MM.1S (cell line): ENCODE measurements around the gene CFHR5.
"Not testable (repeated sequence)": the region's sequence is repeated elsewhere in the genome, so short reads cannot be mapped to it uniquely, and the experiment has no call there.

ENCODE experiments used
- DNase-seq: peaks from one replicate; pipeline ENCODE4 v3.0.0-alpha.2; 2015
- H2AFZ ChIP-seq: fragments of 300-600 bp; sonication (generic); 2 replicates; pipeline ENCODE4 v1.6.0; 2016; ENCODE audit warnings: antibody characterized with exemption, low read length
- H3F3A ChIP-seq: fragments of 300-600 bp; sonication (generic); 2 replicates; pipeline ENCODE4 v1.6.1; 2016; ENCODE audit warnings: mild to moderate bottlenecking, antibody characterized with exemption, low read length, moderate library complexity, mixed read lengths; ENCODE audit not compliant: insufficient read depth
- H3K27ac ChIP-seq: fragments of 300-600 bp; sonication (generic); 2 replicates; pipeline ENCODE4 v1.5.1; 2016; ENCODE audit warnings: mild to moderate bottlenecking, low read length
- H3K27me3 ChIP-seq: fragments of 300-600 bp; sonication (generic); replicated peaks from 2 replicates; pipeline ENCODE4 v1.6.0; 2016; ENCODE audit warnings: low read length; ENCODE audit not compliant: insufficient read depth
- H3K36me3 ChIP-seq: fragments of 300-600 bp; sonication (generic); replicated peaks from 2 replicates; pipeline ENCODE4 v1.6.1; 2016; ENCODE audit warnings: mild to moderate bottlenecking, low read length, mixed read lengths; ENCODE audit not compliant: insufficient read depth
- H3K4me1 ChIP-seq: fragments of 300-600 bp; sonication (generic); 2 replicates; pipeline ENCODE4 v1.6.1; 2016; ENCODE audit warnings: low read length, mixed read lengths
- H3K4me2 ChIP-seq: fragments of 300-600 bp; sonication (generic); 2 replicates; pipeline ENCODE4 v1.6.0; 2016; ENCODE audit warnings: low read depth, low read length
- H3K4me3 ChIP-seq: fragments of 300-600 bp; sonication (generic); 2 replicates; pipeline ENCODE4 v1.5.1; 2016; ENCODE audit warnings: low read length, mixed read lengths
- H3K79me2 ChIP-seq: fragments of 300-600 bp; sonication (generic); 2 replicates; pipeline ENCODE4 v1.6.1; 2016; ENCODE audit warnings: mixed run types, low read length, mixed read lengths
- H3K9ac ChIP-seq: fragments of 300-600 bp; sonication (generic); 2 replicates; pipeline ENCODE4 v1.6.1; 2016; ENCODE audit warnings: low read length, mixed read lengths
- H3K9me2 ChIP-seq: fragments of 300-600 bp; sonication (generic); replicated peaks from 2 replicates; pipeline ENCODE4 v1.6.1; 2016; ENCODE audit warnings: mild to moderate bottlenecking, low read length, mixed read lengths; ENCODE audit not compliant: insufficient read depth
- H3K9me3 ChIP-seq: fragments of 300-600 bp; sonication (generic); replicated peaks from 2 replicates; pipeline ENCODE4 v1.6.1; 2016; ENCODE audit warnings: mild to moderate bottlenecking, low read length, mixed read lengths; ENCODE audit not compliant: insufficient read depth
- H4K20me1 ChIP-seq: fragments of 300-600 bp; sonication (generic); 2 replicates; pipeline ENCODE4 v1.6.1; 2016; ENCODE audit warnings: mild to moderate bottlenecking, low read length, moderate library complexity, mixed read lengths; ENCODE audit not compliant: insufficient read depth
- EZH2 ChIP-seq: fragments of 300-600 bp; sonication (generic); optimal IDR thresholded peaks from 2 replicates; pipeline ENCODE3; 2017; ENCODE audit warnings: low read depth, mild to moderate bottlenecking, antibody characterized with exemption, low read length, mixed read lengths
- EZH2phosphoT487 ChIP-seq: fragments of 300-600 bp; sonication (generic); IDR thresholded peaks from 2 replicates; pipeline ENCODE4 v1.6.1; 2018; ENCODE audit warnings: antibody characterized with exemption, low read length
- TF ChIP-seq, protein P1 (sequence below): fragments of 300-600 bp; sonication (generic); IDR thresholded peaks from 2 replicates; pipeline ENCODE4 v1.5.1; 2016; ENCODE audit warnings: antibody characterized with exemption, low read length, mixed read lengths

CFHR5 gene

GRCh38 chr1:197029749-197030148 lies 52.4 kb downstream of the CFHR5 start:
- Histone ChIP-seq H3K9me3 (no peaks in the 10 kb centered on the region), H3K79me2 (no peaks in the 10 kb centered on the region), H3K36me3 (no peaks in the 10 kb centered on the region), H3K4me2 (no peak overlapping the region), H2AFZ (no peak overlapping the region), H3K27ac (no peak overlapping the region), H4K20me1 (no peaks in the 10 kb centered on the region), H3K4me1 (no peaks in the 10 kb centered on the region), H3K27me3 (no peaks in the 10 kb centered on the region), H3K9ac (no peak overlapping the region), H3K9me2 (no peaks in the 10 kb centered on the region), H3F3A (no peaks in the 10 kb centered on the region), H3K4me3 (no peak overlapping the region)
- no peak for DNase-seq
- TF ChIP-seq, protein P1, sequence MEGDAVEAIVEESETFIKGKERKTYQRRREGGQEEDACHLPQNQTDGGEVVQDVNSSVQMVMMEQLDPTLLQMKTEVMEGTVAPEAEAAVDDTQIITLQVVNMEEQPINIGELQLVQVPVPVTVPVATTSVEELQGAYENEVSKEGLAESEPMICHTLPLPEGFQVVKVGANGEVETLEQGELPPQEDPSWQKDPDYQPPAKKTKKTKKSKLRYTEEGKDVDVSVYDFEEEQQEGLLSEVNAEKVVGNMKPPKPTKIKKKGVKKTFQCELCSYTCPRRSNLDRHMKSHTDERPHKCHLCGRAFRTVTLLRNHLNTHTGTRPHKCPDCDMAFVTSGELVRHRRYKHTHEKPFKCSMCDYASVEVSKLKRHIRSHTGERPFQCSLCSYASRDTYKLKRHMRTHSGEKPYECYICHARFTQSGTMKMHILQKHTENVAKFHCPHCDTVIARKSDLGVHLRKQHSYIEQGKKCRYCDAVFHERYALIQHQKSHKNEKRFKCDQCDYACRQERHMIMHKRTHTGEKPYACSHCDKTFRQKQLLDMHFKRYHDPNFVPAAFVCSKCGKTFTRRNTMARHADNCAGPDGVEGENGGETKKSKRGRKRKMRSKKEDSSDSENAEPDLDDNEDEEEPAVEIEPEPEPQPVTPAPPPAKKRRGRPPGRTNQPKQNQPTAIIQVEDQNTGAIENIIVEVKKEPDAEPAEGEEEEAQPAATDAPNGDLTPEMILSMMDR, result no peak
- TF ChIP-seq EZH2phosphoT487, result no peak

GRCh38 chr1:197034631-197035339 lies 57.4 kb downstream of the CFHR5 start:
- not testable (repeated sequence) for H3K4me2 ChIP-seq, H4K20me1 ChIP-seq, H3K9ac ChIP-seq, H3K4me3 ChIP-seq, H3K79me2 ChIP-seq, H3K9me3 ChIP-seq, H2AFZ ChIP-seq, DNase-seq, H3K9me2 ChIP-seq, H3K27me3 ChIP-seq, H3K36me3 ChIP-seq, H3F3A ChIP-seq, H3K27ac ChIP-seq, H3K4me1 ChIP-seq

DNA sequence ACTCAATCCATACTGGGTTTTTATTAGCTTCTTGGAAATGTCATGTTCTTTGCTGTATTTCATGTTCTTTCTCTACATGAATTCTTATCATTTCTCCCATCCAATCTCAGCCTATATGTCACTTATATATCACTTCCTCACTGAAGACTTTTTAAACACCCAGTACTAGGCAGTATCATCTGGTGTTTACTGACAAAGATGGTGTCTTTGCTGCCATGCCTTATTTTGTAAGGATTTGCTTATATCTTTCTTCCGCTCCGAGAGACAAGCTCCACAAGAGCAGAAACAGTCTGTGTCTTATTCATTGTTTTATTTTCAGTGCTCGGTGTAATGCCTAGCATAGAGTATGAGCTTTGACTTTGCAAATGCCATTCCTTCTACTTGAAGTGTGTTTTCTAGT lies 59.5 kb downstream of the CFHR5 start:
- Histone ChIP-seq H3K27me3 (peaks cover 15% of the 10 kb centered on the region; the same call in 1 of the 2 replicates), H3K36me3 (no peaks in the 10 kb centered on the region), H3K79me2 (no peaks in the 10 kb centered on the region), H3K4me1 (peaks cover 5% of the 10 kb centered on the region; the same call in 1 of the 2 replicates), H3K4me3 (no peak overlapping the region), H3K4me2 (no peak overlapping the region), H3K27ac (no peak overlapping the region), H3K9me2 (no peaks in the 10 kb centered on the region), H2AFZ (no peak overlapping the region), H3K9ac (no peak overlapping the region), H4K20me1 (no peaks in the 10 kb centered on the region), H3K9me3 (no peaks in the 10 kb centered on the region), H3F3A (0 out of 2 replicates have a peak, but pooled peaks cover 3% of the 10 kb centered on the region)
- no peak for DNase-seq
- no peak for TF ChIP-seq EZH2phosphoT487
- TF ChIP-seq, protein P1, result no peak
- TF ChIP-seq EZH2, result no peak
